Measurements from ENCODE around the gene SLC15A2.

SLC15A2 gene

DNA sequence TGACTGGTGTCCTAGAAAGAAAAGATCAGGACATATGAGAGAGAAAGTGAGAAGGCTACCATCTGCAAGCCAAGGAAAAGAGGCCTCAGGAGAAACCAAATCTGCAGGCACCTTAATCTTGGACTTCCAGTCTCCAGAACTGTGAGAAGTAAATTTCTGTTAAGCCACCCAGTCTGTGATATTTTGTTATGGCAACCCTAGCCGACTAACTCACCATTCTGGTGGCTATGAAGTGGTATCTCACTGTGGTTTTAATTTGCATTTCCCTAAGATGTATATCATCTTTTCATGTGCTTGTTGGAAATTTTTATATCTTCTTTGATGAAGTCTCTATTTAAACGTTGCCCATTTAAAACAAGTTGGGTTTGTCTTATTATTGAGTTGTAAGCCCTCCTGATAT, 87.3 kb downstream of the SLC15A2 start:
- DNase-seq = no peak

DNA sequence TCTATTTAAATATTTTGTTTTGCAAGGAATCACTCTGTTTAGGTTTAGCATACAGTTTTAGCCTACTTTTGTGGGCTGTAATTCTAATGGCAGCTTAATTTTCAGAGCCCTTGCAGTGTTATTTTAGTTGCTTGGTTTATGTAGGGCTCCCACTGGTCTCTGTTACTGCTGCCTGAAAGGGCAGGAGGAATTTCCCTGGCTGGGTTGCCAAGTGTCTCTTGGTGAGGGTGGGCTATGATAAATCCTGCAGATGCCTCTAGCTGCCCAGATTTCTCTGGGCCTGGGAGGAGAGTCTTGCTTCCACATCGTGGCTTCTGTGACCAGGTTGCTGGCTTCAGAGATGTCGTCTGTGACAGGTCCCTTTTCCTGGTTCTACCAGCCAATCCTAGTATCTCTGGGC, 91.6 kb downstream of the SLC15A2 start:
- no peak for DNase-seq

DNA sequence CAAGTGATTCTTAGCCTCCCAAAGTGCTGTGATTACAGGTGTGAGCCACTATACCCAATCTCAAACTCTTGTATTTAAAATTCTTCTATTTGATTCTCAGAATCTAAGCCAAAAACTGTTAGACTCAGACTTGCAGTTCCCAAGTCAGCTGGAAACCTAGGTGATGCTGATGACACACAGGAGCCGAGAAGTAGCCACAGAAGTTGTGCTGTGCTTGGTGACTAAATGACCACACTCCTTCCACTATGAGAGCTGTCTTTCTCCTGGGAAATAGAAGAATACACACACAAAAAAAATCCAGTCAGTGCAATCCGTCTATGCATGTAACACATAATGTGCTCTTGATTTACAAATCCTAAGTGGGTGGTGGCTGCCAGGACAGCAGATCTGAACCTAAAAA, 93.9 kb downstream of the SLC15A2 start:
- no peak for DNase-seq

DNA sequence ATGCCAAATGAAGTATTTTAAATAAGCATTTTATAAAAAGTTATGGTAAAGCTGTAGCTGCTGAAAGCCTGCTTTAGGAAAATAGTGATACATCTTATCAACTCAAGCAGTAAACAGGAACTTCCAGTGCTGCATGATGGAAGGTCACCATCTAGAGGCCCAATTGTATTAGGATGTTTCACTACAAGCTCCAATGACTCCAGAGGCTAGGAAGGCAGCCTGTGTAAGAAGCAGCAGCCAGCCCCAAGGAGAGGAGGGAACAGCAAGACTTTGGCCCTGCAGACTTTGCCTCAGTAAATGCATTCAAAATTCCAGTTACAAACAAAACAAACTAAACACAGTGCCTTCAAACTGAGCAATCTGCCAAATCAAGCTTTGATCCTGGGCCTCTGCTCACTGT, 95.7 kb downstream of the SLC15A2 start:
- DNase-seq = no peak

DNA sequence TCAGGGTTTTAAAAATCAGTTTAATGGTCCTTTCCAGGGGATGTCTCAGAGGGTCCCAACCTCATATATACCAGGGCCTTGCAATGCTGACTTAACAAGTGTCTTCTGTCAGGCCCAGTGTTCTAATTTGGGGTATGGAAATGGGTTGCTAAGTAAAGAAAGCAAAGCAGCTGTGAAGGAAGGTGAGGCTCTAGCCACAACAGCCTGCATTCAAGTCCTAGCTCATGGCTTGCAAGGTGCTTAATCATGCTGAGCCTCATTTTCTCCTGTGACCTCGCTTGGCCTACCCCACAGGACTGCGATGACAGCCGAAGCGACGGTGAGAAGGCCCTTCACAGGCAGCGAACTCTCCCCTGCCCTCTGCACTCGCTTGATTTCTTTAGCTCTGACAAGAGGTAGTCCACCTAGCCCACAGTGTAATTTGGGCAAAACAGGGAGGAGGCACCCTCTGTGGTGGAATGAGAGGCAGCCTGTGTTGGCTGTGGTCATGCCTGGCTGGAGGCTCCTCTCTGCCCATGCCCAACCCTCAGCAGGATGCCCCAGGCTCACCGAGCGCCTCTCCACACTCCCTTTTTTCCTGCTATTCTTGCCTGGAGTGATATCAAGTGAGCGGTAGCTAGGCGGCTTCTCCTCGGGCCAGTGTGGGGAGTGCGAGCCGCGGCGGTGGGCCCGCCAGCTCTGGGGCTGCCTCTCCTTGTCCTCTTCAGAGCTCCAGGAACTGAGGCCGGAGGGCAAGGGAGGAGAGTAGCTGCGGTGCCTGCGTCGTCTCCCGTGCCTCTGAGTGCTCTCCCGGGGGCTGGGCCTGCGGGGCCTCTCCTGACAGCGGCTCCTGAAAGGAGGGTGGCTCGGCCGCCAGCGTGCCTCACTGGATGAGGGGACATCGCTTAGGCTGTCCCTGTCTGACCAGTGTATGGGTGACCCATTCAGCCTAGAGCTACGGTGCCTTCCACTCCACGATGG, 98.7 kb downstream of the SLC15A2 start:
- no peak for DNase-seq
